GM12891 (cell line): ENCODE results near the gene USH1C.

Experiments
- POLR2A ChIP-seq: IDR thresholded peaks from 2 replicates; pipeline ENCODE4 v1.6.1; 2011; ENCODE audit warnings: low read depth, low read length, control low read depth
- POLR2AphosphoS5 ChIP-seq: IDR thresholded peaks from 2 replicates; pipeline ENCODE4 v1.6.1; 2011; ENCODE audit warnings: low read depth, low read length, control low read depth

- TF ChIP-seq POLR2AphosphoS5 (no peak), POLR2A (no peak)
These were observed 47.8 kb downstream of the USH1C start for GRCh38 chr11:17496406-17496805.
